Measurements from ENCODE around the gene MCOLN1. TPM values are rescaled to one million over a fixed set of nuclear protein-coding genes. Genes with fewer than 3 reads are reported as not detected.

MCOLN1 gene
- total RNA-seq, 2 donors from 2014 or later = 10.6 to 11.9 TPM

- WGBS, 2 donors = 76 to 80% methylated on average over 5 of the region's 5 CpGs
- intact Hi-C loops (cut with DNase I) = no loop called here
- ATAC-seq (no peak), DNase-seq (no peak)
- Histone ChIP-seq H3K4me3 (no peak overlapping the region), H3K9me3 (no peaks in the 10 kb centered on the region), H3K4me1 (peaks cover 16% of the 10 kb centered on the region), H3K27me3 (no peaks in the 10 kb centered on the region), H3K27ac (no peak overlapping the region), H3K36me3 (replicated peaks in 1 of 2; ENCODE audit: insufficient read depth in 1 of 2, low read depth in 2 of 2) (no peaks in the 10 kb centered on the region)
- TF ChIP-seq POLR2A (IDR thresholded peaks at IDR 0.05) = no peak
- TF ChIP-seq, protein P1, sequence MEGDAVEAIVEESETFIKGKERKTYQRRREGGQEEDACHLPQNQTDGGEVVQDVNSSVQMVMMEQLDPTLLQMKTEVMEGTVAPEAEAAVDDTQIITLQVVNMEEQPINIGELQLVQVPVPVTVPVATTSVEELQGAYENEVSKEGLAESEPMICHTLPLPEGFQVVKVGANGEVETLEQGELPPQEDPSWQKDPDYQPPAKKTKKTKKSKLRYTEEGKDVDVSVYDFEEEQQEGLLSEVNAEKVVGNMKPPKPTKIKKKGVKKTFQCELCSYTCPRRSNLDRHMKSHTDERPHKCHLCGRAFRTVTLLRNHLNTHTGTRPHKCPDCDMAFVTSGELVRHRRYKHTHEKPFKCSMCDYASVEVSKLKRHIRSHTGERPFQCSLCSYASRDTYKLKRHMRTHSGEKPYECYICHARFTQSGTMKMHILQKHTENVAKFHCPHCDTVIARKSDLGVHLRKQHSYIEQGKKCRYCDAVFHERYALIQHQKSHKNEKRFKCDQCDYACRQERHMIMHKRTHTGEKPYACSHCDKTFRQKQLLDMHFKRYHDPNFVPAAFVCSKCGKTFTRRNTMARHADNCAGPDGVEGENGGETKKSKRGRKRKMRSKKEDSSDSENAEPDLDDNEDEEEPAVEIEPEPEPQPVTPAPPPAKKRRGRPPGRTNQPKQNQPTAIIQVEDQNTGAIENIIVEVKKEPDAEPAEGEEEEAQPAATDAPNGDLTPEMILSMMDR (IDR thresholded peaks at IDR 0.05) = no peak
Observed at GRCh38 chr19:7513809-7514642, 8.4 kb upstream of the MCOLN1 start.

DNA sequence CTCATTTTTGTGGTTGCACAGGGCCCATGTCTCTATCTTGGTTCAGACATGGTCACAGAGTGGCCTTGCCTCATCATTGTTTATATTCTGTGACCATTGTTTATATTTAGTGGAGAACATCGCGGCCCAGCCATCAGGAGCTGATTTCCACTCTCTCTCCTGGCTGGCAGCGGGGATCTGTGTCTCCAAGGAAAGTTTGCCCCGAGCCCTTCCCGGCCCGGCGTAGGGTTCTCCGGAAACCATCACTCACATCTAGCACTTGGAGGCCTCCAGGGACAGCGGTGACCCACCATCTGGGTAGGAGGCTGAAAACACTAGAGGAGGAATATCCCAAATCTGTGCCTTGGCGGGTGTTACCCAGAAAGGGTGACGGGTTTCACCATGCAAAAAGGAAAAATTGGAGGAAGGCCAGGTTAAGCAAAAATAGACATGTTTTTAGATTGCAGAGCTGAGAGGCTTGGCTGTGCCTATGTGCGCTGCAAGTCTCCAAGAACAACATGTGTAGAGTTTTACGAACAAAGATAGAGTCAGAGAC, 7.2 kb upstream of the MCOLN1 start:
- H3K27me3 ChIP-seq = no peaks in the 10 kb centered on the region
- no peak for ATAC-seq
- DNase-seq = no peak
- H3K36me3 ChIP-seq (replicated peaks in 1 of 2; ENCODE audit: insufficient read depth in 1 of 2, low read depth in 2 of 2) = no peaks in the 10 kb centered on the region
- 64 to 74% methylated on average over 13 of the region's 13 CpGs for WGBS, 2 donors
- H3K4me3 ChIP-seq = no peak overlapping the region
- intact Hi-C loops (cut with DNase I) = no loop called here
- peaks cover 16% of the 10 kb centered on the region for H3K4me1 ChIP-seq
- peak overlapping the region in 2 of 4 donors; percentile 49 to 59 for H3K27ac ChIP-seq
- no peaks in the 10 kb centered on the region for H3K9me3 ChIP-seq
- TF ChIP-seq, protein P1 (IDR thresholded peaks at IDR 0.05) = no peak
- no peak for TF ChIP-seq POLR2A (IDR thresholded peaks at IDR 0.05)

DNA sequence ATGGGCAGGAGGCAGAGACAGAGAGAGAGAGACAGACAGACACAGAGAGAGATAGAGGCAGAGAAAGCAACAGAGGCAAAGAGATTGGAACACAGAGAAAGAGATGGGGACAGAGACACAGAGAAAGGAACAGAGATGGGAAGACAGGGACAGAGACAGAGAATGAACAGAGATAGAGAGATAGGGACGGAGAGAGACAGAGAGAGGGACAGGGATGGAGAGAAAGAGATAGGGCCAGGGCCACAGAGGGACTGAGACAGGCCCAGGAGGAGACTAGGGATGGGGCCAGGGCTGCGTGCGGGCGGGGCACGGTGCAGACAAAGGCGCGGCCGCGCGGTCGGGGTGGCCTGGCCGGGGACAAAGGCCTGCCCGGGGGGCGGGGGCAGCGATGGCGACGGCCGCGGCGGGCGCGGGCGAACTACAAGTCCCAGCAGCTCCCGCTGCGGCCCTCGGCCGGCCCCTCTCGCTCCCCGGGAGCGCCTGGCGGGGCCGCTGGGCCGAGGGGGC, 6.7 kb upstream of the MCOLN1 start, which contains the start of gene ZNF358:
TSS of gene ZNF358 (plus strand) at position 459 of the 507 bp plus-strand sequence. CDS start 3,140 bp downstream, outside the sequence.
- Histone ChIP-seq H3K9me3 (no peaks in the 10 kb centered on the region), H3K4me3 (peak within 1 kb of the TSS; percentile 20 to 67), H3K4me1 (peaks cover 16% of the 10 kb centered on the region), H3K27ac (peak within 1 kb of the TSS; percentile 25 to 76 (median 66)), H3K36me3 (replicated peaks in 1 of 2; ENCODE audit: insufficient read depth in 1 of 2, low read depth in 2 of 2) (no peaks in the 10 kb centered on the region), H3K27me3 (no peaks in the 10 kb centered on the region)
- WGBS, 2 donors = 1% methylated on average over 12 to 33 of the region's 33 CpGs
- DNase-seq (peak; percentile 64 to 74 (median 71)), ATAC-seq (peak; percentile 87)
- intact Hi-C loops (cut with DNase I) = no loop called here
- TF ChIP-seq, protein P1 (IDR thresholded peaks at IDR 0.05) = no peak
- peak in 2 of 3 donors; percentile 16 to 19 for TF ChIP-seq POLR2A (IDR thresholded peaks at IDR 0.05)

- Histone ChIP-seq H3K9me3 (no peaks in the 10 kb centered on the region), H3K4me1 (peaks cover 16% of the 10 kb centered on the region), H3K27ac (peak overlapping the region; percentile 25 to 76 (median 66)), H3K27me3 (no peaks in the 10 kb centered on the region), H3K36me3 (replicated peaks in 1 of 2; ENCODE audit: insufficient read depth in 1 of 2, low read depth in 2 of 2) (no peaks in the 10 kb centered on the region), H3K4me3 (peak overlapping the region; percentile 20 to 67)
- TF ChIP-seq, protein P1 (IDR thresholded peaks at IDR 0.05) = no peak
- no peak for TF ChIP-seq POLR2A (IDR thresholded peaks at IDR 0.05)
- no peak for ATAC-seq
- intact Hi-C loops (cut with DNase I) = no loop called here
- WGBS, 2 donors = 2 to 8% methylated on average over 2 to 22 of the region's 28 CpGs
- no peak for DNase-seq
Observed at GRCh38 chr19:7516333-7516732, 6.1 kb upstream of the MCOLN1 start.
